HG03103 (cell line): ENCODE measurements around the gene ANKS1A.
"Not testable (repeated sequence)": the region's sequence is repeated elsewhere in the genome, so short reads cannot be mapped to it uniquely, and the experiment has no call there.

Experiments
- ATAC-seq: cut with Tn5 transposase; IDR thresholded peaks from one replicate; pipeline ENCODE4 v1.9.1; 2021; ENCODE audit warnings: low read depth; ENCODE audit not compliant: unreplicated experiment

The ANKS1A gene

GRCh38 chr6:35089935-35090505, 201.0 kb downstream of the ANKS1A start:
- no peak for ATAC-seq

DNA sequence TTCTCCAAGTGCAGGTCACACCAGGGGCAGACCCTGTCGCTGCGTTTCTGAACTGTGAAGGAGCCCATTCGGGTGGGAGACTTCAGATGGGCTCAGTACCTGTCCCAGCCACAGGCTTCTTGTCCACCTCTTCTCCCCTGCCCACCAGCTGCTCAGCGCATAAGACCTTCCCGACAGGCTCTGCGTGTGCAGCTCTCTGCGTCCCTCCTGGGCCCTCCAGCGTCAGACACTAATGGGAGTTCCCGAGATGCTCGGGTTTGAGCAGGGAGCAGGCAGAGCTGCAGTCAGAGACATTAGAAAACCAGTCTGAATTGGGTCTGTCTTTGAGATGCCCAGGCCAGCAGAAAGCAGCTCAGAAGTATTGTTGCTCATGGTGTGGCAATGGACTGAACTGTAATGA, 201.7 kb downstream of the ANKS1A start:
- no peak for ATAC-seq

DNA sequence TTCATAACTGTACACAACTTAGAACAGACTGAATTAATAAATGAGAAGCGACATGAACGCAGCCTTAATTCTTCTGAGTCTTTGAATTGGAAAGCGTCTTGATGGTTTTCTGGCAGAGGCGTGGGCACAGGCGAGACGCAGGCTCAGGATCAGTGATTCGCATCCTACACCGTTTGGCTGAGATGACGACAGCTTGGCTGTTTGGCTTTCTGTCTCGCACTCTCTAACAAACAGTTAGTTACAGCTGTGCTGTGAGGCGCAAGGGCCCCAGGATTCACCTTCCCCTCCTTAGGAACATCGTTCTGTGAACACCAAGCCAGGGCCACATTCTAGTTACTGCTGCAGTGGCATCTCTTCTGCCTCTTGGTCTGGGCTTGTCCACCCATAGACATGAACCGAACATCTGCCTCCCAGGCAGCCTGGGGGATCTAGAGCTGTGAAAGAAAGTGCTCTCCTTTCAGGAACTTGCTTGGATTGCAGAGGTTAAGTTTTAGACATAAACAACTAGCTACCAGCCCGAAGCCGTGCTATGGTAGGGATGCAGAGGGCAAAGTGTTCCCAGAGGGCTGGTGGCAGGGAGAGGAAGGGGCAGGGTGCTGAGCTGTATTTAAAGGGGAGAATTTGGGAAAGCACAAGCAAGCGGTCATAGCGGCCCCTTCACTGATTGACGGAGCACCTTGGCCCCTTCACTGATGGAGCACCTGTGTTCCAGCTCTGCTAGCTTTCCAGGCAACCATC, 202.5 kb downstream of the ANKS1A start:
- no peak for ATAC-seq

DNA sequence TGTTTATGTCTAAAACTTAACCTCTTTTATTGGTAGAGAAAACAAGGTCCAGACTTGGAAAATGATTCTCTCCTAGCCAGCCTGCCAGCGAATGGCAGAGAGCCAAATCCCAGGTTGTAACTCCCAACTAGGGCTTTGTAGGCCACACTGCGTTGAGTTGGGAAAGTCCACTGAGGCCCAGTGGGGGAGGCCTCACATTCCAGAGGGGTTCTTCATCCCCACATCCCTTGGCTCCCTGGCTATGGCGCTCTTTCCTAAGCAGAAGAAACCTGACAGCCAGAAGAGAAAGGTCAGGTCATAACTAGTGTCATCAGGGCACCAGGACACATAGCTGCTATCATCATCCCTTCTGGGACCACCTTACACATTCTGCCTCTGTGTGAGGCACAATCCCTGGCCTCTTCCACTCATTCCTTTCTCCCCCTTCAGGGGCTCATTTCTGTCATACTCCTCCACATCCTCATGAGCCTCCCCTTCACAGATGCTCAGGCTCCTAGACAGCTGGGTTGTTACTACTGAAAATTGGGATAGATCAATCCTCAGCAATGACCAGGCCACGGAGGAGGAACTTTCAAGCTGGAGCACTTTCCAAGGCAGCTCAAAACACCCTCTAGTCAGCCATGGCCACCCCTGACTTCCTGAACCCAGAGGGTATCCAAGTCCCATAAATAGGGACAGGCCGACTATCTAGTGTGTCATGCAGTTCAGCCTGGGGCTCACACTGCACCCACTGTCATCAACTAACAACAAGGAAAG, 203.5 kb downstream of the ANKS1A start:
- ATAC-seq, result no peak

DNA sequence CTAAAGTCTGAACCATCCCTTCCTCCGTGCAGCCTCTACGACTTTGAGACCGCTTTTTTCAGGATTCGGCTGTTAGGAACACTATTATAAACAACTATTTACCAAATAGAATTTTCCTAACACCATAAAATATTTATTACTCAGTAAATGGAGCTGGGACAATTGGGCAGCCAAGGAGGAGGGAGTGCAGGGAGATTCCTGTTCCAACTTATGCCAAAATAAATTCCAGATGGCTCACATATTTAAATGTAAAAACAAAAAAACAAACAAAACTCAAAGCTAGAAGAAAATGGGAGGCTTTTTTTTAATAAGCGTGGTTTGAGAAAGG, 204.0 kb downstream of the ANKS1A start:
- no peak for ATAC-seq

GRCh38 chr6:35093783-35094182, 204.7 kb downstream of the ANKS1A start:
- no peak for ATAC-seq

DNA sequence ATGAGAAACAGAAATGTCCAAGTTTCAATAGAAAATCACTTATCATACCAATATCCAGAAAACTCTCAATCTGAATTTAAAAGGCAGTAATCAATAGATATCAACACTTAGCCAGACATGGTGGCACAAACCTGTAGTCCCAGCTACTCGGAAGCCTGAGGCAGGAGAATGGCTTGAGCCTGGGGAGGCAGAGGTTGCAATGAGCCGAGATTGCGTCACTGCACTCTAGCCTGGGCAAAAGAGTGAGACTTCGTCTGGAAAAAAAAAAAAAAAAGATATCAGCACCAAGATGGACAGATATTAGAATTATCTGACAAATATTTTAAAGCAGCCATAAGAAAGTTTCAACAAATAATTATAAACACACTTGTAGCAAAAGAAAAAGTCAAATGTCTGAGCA, 205.1 kb downstream of the ANKS1A start:
- ATAC-seq, result no peak

DNA sequence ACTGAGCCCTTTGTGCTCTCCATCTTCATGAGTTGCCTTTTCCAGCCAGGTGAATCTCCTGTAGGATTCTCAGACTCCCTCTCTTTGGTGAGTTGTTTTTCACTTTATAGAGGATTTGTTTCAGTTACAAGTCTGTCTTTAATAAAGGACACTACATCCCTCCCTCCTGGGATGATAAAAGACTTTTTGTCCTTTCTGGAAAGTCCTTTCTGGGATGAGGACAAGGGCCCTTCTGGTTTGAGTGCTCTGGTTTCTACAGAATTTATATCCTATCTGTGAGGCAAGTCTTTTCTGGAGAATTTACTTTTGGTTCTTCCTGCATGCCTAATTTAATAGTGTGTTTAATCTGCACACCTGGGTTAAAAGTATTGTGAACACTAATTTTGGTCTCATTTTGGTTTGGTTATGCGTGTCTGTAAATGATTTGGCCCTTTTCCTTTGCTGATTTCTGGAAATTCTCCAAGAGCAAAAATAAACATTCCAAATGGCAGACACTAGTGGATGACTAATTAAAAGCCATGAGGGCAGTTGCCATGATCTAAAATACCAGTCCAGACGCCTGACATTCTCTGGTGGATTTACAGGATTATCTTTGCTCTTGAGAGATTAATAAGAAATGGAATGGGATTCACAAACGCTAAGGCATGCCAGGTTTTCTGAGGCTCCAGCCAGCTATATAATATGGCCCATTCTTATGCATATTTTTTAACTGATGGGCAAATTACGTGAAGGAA, 207.2 kb downstream of the ANKS1A start:
- ATAC-seq, result no peak

GRCh38 chr6:35099116-35099515, 210.1 kb downstream of the ANKS1A start:
- no peak for ATAC-seq

DNA sequence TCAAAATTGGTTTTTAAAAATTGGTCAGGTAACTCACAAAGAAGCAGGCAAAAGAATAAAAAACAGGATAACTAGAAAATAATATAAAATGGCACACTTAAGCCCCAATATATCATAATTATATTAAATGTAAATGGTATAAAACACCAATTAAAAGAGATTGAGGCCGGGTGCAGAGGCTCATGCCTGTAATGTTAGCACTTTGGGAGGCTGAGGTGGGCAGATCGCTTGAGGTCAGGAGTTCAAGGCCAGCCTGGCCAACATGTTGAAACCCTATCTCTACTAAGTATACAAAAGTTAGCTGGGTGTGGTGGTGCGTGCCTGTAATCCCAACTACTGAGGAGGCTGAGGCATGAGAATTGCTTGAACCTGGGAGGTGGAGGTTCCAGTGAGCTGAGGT, 216.0 kb downstream of the ANKS1A start:
- no peak for ATAC-seq

- not testable (repeated sequence) for ATAC-seq
These were observed 217.0 kb downstream of the ANKS1A start for GRCh38 chr6:35106061-35106460.

DNA sequence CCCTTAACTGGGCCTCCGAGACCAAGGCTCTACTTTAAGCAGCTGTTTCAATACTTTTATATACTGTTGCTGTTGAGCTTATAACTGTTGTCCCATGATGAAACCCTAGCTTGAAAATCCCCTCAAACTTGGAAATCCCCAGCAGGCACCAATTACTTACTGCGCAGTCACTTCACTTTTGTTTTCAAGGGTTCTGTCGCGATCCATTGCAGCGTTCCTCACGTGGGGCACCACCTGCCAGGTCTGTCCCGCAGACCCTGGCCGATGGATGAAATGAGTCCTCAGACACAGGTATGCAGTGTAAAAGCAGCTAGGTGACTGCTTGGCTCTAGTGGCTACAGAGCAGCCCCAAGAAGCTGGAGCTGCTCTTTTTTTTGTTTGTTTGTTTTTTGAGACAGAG, 218.2 kb downstream of the ANKS1A start:
- not testable (repeated sequence) for ATAC-seq

GRCh38 chr6:35107761-35108160, 218.7 kb downstream of the ANKS1A start:
- not testable (repeated sequence) for ATAC-seq

- ATAC-seq, result no peak
These were observed 219.3 kb downstream of the ANKS1A start for GRCh38 chr6:35108309-35108885.

- no peak for ATAC-seq
These were observed 231.7 kb downstream of the ANKS1A start for GRCh38 chr6:35120746-35121145.

GRCh38 chr6:35124356-35124755, 235.3 kb downstream of the ANKS1A start:
- ATAC-seq, result no peak

DNA sequence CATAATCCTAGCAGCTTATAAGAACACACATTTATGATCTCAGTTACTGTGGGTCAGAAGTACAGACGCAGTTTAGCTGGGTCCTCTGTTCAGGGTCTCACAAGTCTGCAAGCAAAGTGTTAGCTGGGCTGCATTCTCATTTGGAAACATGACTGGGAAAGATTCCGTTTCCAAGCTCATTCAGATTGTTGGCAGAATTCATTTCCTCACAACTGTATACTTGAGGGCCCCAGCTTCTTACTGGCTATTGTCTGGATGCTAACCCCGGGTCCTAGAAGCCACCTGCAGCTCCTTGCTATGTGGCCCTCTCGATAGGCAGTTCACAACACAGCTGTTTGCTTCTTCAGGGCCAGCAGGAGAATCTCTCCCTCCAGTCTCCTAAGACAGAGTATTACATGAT, 239.0 kb downstream of the ANKS1A start:
- ATAC-seq, result no peak

DNA sequence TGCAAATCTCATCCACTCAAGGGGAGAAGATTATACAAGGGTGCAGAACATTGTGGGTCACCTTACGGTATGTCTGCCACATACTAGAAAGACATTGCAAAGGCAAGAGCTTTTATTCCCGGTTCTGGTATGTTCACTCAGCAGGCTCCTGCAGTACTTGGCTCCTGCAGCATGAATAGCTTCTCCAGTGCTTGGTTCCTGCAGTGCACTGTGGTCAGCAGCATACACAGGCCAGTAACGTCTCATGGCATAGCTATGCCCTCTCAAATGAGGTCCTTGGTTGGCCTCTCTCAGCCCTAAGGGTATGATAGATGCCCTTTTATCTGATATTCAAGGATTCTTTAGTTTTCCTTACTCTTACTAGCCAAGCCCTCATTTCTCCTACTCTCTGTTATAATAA, 239.4 kb downstream of the ANKS1A start:
- no peak for ATAC-seq

DNA sequence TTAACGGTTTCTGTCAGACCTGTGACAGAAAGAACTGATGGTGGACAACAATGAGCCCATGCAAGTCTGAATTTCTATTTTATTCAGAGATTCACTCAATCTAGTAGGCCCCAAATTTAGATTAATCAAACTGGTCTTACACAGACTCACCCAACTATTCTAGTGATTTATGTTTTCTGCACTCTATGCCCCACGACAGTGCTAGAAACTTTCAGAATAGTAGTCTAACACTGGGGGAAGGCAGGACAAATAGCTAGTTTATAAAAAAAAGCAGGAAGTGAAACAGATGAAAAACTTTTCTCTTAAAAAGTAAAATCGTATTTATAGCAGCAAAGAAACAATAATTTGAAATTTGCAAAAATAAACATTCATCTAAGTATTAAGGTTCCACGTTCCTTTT, 247.1 kb downstream of the ANKS1A start:
- ATAC-seq, result no peak

- ATAC-seq, result not testable (repeated sequence)
These were observed 249.1 kb downstream of the ANKS1A start for GRCh38 chr6:35138191-35138590.

DNA sequence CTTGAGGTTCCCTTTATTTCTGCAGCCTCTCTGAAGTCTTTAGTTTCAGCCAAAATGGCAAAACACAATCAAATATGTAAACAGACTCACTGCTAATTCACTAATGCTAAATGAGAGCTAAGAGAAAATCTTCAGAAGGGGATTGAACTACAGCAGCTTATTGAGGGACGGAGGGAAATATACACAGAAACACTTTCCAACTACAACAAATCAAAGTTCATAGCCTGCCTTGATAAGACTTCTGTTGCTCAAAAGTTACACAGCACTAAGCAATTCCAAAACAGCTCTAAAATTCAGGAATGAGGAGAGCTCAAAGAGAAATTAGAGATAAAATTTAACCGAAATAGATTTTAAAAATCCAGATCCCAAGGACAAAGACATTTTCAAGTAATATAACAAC, 250.4 kb downstream of the ANKS1A start:
- ATAC-seq, result no peak
